CD4-positive, alpha-beta T cell (primary cell): ENCODE results near the gene FAM3A. TPM values are rescaled to one million over a fixed set of nuclear protein-coding genes. Genes with fewer than 3 reads are reported as not detected.

Experiments
- ATAC-seq: fragments of 200-7000 bp; cut with Tn5 transposase; one replicate; pipeline ENCODE4 v1.10.0; 2022; ENCODE audit warnings: mild to moderate bottlenecking; ENCODE audit not compliant: poor library complexity
- CTCF ChIA-PET: fragments of 350-600 bp; sonication (Branson Sonifier 250); formaldehyde crosslinking; loops from one replicate; lab custom pipeline; 2021; ENCODE audit warnings: antibody characterized with exemption, inconsistent platforms; lab: Charles Lee
- POLR2A ChIA-PET: fragments of 350-600 bp; sonication (Branson Sonifier 250); formaldehyde crosslinking; loops from one replicate; lab custom pipeline; 2021; ENCODE audit warnings: antibody characterized with exemption, inconsistent platforms; lab: Charles Lee
- DNase-seq, 14 experiments: peaks; one replicate each; pipeline ENCODE4 v3.0.0-alpha.2; 2013 to 2020; ENCODE audit warnings: mixed read lengths in 2 of 14
- H3K27ac ChIP-seq, 2 donors: one replicate each; pipeline versions ENCODE4 v1.5.1 to v1.7.0; 2013; ENCODE audit warnings: low read length in 2 of 2, low read depth in 1 of 2, mild to moderate bottlenecking in 1 of 2
- H3K27me3 ChIP-seq, 2 experiments: 1 replicate in 1 of 2; 2 replicates in 1 of 2; pipeline versions ENCODE4 v1.6.1 to v1.7.0; 2013; ENCODE audit warnings: low read length in 2 of 2, control low read depth in 1 of 2, mild to moderate bottlenecking in 1 of 2, moderate library complexity in 1 of 2; ENCODE audit not compliant: insufficient read depth in 2 of 2, control insufficient read depth in 1 of 2
- H3K36me3 ChIP-seq: one replicate; pipeline ENCODE4 v1.6.1; 2013; ENCODE audit warnings: low read length, control low read depth; ENCODE audit not compliant: insufficient read depth
- H3K4me1 ChIP-seq: one replicate; pipeline ENCODE4 v1.6.1; 2013; ENCODE audit warnings: low read length, control low read depth; ENCODE audit not compliant: insufficient read depth
- H3K4me3 ChIP-seq: one replicate; pipeline ENCODE4 v1.5.1; 2013; ENCODE audit warnings: mild to moderate bottlenecking, low read length, moderate library complexity
- H3K9me3 ChIP-seq, 2 experiments: 1 replicate in 1 of 2; 2 replicates in 1 of 2; pipeline versions ENCODE4 v1.6.1 to v1.7.0; 2013; ENCODE audit warnings: low read length in 2 of 2, mild to moderate bottlenecking in 2 of 2, control low read depth in 1 of 2, moderate library complexity in 1 of 2; ENCODE audit not compliant: control insufficient read depth in 1 of 2, insufficient read depth in 1 of 2
- H3K27ac Mint-ChIP-seq: one replicate; pipeline ENCODE4 v1.8.0; 2020; ENCODE audit warnings: mixed read lengths
- H3K27me3 Mint-ChIP-seq: one replicate; pipeline ENCODE4 v1.8.0; 2021; ENCODE audit warnings: mixed read lengths
- H3K36me3 Mint-ChIP-seq: one replicate; pipeline ENCODE4 v1.8.0; 2021; ENCODE audit warnings: low read depth, mixed read lengths
- H3K4me1 Mint-ChIP-seq: one replicate; pipeline ENCODE4 v1.8.0; 2021; ENCODE audit warnings: low read depth, mixed read lengths
- H3K4me3 Mint-ChIP-seq: one replicate; pipeline ENCODE4 v1.8.0; 2020; ENCODE audit warnings: mild to moderate bottlenecking, mixed read lengths
- H3K9me3 Mint-ChIP-seq: one replicate; pipeline ENCODE4 v1.8.0; 2020; ENCODE audit warnings: mixed read lengths
- CTCF ChIP-seq: fragments of 200-600 bp; IDR thresholded peaks from one replicate; pipeline ENCODE4 v1.8.0; 2022; ENCODE audit warnings: antibody characterized with exemption, mild to moderate bottlenecking
- intact Hi-C, 2 experiments: fragments of 100-400 bp; cut with DNase I in 1 of 2; cut with micrococcal nuclease in 1 of 2; formaldehyde crosslinking; loops; one replicate each; pipeline versions ENCODE4 v1.15.1 to v1.9.0; 2023 to 2025; cut with DNase I, micrococcal nuclease
- total RNA-seq, 174 experiments: library from RNA in 2 of 174; stranded (reverse) in 2 of 174; gene quantifications; one replicate each; pipeline ENCODE4 v1.2.3 and lab custom pipeline; 2021 to 2026

The FAM3A gene
- total RNA-seq, 2 experiments from 2014 or later, result 36.1 to 38.2 TPM

GRCh38 chrX:154486052-154486395, 30.0 kb downstream of the FAM3A start:
- POLR2A ChIA-PET, result interaction anchor here (1.0 to 3.0 kb wide), 7 partner anchors 28 to 88 kb away, joined by 3 to 18 read pairs (median 5); partner anchors contain the start of genes ATP6AP1, FAM3A, PLXNA3 and RPL10
- Histone ChIP-seq H3K27ac (no peak overlapping the region), H3K9me3 (no peaks in the 10 kb centered on the region), H3K4me3 (peak overlapping the region; percentile 53), H3K36me3 (peaks cover 16% of the 10 kb centered on the region), H3K4me1 (peaks cover 54% of the 10 kb centered on the region), H3K27me3 (no peaks in the 10 kb centered on the region)
- H3K27me3 Mint-ChIP-seq, result no peaks in the 10 kb centered on the region
- intact Hi-C loops, result loop anchor here in 1 of 2 experiments (10.0 kb wide), 1 partner anchor 51 kb away; the partner anchor contains the start of gene GDI1
- H3K36me3 Mint-ChIP-seq, result peaks cover 4% of the 10 kb centered on the region
- H3K4me1 Mint-ChIP-seq, result peaks cover 13% of the 10 kb centered on the region
- H3K4me3 Mint-ChIP-seq, result peak overlapping the region; percentile 25
- no peak for TF ChIP-seq CTCF
- peak in 10 of 14 experiments; percentile 7 to 70 (median 39) for DNase-seq
- ATAC-seq, result peak; percentile 11
- H3K9me3 Mint-ChIP-seq, result no peaks in the 10 kb centered on the region
- CTCF ChIA-PET, result no interaction called here
- no peak overlapping the region for H3K27ac Mint-ChIP-seq

DNA sequence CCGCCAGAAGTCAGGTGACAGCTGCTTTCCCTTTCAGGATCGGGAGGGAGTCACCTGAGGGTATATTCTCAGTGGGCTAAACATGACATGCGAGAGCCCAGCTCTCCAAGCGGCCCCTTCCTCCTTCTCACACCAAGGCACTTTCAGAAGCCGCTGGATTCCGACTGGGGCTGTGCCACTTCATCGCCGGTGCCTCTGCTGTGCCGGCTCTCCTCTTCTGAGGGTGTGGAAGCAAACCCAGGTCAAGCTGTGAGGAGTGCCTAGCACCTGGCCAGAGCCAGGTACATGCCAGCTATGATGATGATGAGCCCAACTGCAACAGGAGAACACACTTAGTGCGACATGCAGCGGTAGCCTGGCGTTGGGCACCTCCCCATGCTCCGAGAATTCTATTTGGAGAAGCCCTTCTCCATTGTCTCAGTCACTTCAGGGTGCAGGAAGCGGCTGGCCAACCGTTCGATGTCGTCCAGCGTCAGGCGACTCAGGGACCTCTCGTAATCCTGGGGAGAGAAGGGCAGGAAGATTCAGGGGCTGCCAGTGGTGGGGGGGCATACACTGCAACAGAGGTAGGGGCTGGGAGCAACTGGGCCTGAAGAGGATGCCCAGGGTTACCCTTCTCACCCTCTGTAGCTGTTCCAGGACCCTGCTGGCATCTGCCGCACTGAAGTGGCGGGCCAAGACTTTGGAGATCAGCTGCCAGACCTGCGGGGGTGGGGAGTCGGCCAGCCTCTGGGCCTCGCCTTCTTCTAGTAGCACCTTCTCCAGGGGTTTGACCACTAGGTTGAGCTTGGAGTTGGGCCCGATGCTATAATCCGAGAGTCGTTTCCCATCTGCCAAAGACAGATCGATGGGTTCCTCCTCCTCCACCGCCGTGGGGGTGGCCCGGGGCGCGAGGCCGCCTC, 30.6 kb downstream of the FAM3A start:
- TF ChIP-seq CTCF, result no peak
- H3K4me1 ChIP-seq, result peaks cover 51% of the 10 kb centered on the region
- peak overlapping the region in 1 of 2 donors; percentile 13 for H3K27ac ChIP-seq
- peaks cover 16% of the 10 kb centered on the region for H3K36me3 ChIP-seq
- DNase-seq, result no peak
- Mint-ChIP-seq H3K4me1 (peaks cover 9% of the 10 kb centered on the region), H3K36me3 (no peaks in the 10 kb centered on the region), H3K27me3 (no peaks in the 10 kb centered on the region), H3K27ac (peak overlapping the region; percentile 27), H3K4me3 (peak overlapping the region; percentile 72), H3K9me3 (no peaks in the 10 kb centered on the region)
- H3K9me3 ChIP-seq, result no peaks in the 10 kb centered on the region
- no peaks in the 10 kb centered on the region for H3K27me3 ChIP-seq
- intact Hi-C loops, result loop anchor here (2.0 to 10.0 kb wide), 2 partner anchors 49 to 51 kb away; partner anchors contain the start of gene GDI1 (in 2 of the 2)
- ChIA-PET POLR2A (interaction anchor here (1.0 to 3.0 kb wide), 8 partner anchors 28 to 88 kb away, joined by 3 to 18 read pairs (median 4); partner anchors contain the start of genes ATP6AP1, FAM3A, PLXNA3 and RPL10), CTCF (no interaction called here)
- no peak for ATAC-seq
- peak overlapping the region; percentile 53 for H3K4me3 ChIP-seq

GRCh38 chrX:154484255-154485149, 31.5 kb downstream of the FAM3A start:
- Mint-ChIP-seq H3K4me1 (peaks cover 8% of the 10 kb centered on the region), H3K27me3 (no peaks in the 10 kb centered on the region), H3K27ac (no peak overlapping the region), H3K9me3 (no peaks in the 10 kb centered on the region), H3K36me3 (no peaks in the 10 kb centered on the region), H3K4me3 (no peak overlapping the region)
- ChIA-PET CTCF (no interaction called here), POLR2A (interaction anchor here (1.2 to 3.0 kb wide), 3 partner anchors 31 to 73 kb away, joined by 3 to 18 read pairs (median 4); partner anchors contain the start of genes FAM3A and TAFAZZIN)
- DNase-seq (peak in 2 of 14 experiments; percentile 18 to 46), ATAC-seq (no peak)
- intact Hi-C loops, result loop anchor here (2.0 to 10.0 kb wide), 2 partner anchors 48 to 50 kb away; partner anchors contain the start of gene GDI1 (in 2 of the 2)
- TF ChIP-seq CTCF, result no peak
- no peak overlapping the region for H3K4me3 ChIP-seq
- no peak overlapping the region for H3K27ac ChIP-seq
- no peaks in the 10 kb centered on the region for H3K27me3 ChIP-seq
- no peaks in the 10 kb centered on the region for H3K9me3 ChIP-seq
- peaks cover 16% of the 10 kb centered on the region for H3K36me3 ChIP-seq
- peaks cover 50% of the 10 kb centered on the region for H3K4me1 ChIP-seq
